Dermis microvascular lymphatic vessel endothelial cell (primary cell): ENCODE results near the gene EEF1AKMT2. TPM values are rescaled to one million over a fixed set of nuclear protein-coding genes. Genes with fewer than 3 reads are reported as not detected.
A peak's percentile ranks its signal among the peaks of the same experiment; 100 is the strongest.
"Not testable (repeated sequence)": the region's sequence is repeated elsewhere in the genome, so short reads cannot be mapped to it uniquely, and the experiment has no call there.

ENCODE experiments used
- DNase-seq, 2 donors: peaks; one replicate each; pipeline versions ENCODE4 v3.0.0 to v3.0.0-alpha.2; 2010; ENCODE audit warnings: low read depth in 2 of 2
- total RNA-seq: library from RNA; depleted of rRNA; stranded (reverse); fragments of >200 nt; gene quantifications from 2 replicates; pipeline ENCODE4 v1.2.1, GENCODE V29; 2014

Gene EEF1AKMT2
- 11.1 and 11.6 TPM in 2 replicates for total RNA-seq

DNA sequence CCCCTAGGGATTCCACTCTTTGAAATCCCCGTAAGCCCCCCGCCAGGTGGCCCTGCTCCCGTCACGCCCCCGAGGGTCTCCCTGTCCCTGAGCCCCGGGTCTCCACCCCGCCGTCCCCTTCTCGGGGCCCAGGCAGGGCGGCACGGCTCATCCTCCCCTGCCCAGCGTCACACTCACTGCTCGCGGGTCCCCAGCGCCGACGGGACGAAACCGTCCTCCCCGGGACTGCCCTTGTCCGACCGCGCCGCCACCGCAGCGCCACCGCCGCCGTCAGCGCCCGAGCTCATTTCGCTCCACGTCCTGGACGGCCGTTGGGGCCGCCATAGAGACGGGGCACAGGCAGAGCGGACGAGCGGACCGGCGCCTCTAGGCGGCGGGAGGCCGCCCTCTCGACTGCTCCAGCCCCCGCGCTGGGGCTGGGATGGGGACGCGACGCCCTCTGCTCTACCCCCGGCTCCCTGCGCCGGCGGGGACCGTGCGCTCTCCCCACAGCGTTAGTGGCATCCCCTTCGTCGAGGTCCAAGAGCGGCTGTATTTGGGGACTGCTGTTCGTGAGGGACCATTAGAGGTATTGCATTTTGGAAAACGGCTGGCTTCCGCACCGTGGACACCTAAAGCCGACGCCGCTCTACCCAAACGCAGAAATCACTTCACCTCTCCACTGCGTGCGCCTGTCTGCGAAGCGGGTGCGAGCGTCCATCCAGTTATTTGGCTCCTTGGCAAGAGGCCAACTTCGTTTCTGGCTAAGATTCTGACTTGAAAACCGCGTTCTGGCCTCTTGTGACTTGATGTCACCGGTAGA, at the start of gene EEF1AKMT2:
TSS of gene EEF1AKMT2 (minus strand) at position 341 of the 802 bp plus-strand sequence. CDS start at position 287, 54 bp downstream.
- DNase-seq = peak; percentile 76 to 92

DNA sequence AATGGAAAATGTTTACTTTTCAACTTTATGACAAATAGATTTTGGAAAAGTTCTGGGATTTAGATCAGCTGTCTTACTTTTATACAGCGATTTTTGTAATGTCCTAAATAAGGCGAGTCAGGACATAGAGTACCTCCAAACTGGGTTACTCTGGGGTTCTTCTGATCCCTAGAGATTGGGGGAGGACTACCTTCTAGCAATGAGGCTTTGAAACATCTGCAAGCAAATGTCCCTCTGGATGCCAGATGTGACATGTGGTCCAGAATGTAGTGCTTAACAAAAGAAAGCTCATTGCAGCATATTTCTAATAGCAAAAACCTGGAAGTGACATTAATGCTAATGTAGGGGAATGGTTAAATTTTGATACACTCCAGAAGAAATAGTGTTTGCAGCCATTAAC, 46.0 kb upstream of the EEF1AKMT2 start:
- DNase-seq = no peak

DNA sequence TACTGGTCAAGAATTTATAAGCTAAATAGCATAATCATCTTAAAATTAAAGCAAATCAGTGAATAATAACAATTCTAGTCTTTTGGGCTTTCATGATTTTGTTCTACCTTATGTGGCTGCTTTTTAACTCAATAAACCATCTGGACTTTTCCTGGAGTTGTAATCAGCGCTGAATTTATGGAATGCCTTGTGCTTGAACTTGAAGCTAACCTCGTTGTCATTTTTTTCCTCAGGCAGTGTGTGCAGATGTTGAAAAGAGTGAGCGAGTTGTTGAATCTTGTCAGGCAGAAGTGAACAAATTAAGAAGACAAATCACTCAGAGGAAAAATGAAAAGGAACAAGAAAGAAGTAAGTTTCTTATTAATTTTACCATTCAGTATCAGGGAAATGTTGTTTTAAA, 39.4 kb upstream of the EEF1AKMT2 start:
- DNase-seq = no peak

DNA sequence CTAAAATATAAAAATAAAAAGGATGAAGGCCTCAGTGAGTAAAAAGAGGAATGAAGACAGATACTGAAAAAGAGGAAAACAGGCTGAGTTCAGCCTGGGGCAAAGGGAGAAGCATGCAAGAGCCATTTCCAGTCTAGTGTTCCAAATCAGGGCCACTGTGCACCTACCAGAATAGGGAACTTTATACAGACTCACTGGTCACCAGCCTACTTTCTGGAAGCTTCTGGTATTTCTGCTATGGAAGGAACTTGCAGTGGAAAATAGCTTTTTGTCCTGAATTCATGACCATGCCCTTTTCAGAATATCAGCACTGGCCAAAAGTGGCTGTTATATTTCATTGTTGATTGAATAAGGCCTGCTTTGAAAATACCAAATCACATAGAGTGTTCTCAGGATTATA, 38.8 kb upstream of the EEF1AKMT2 start:
- no peak for DNase-seq

DNA sequence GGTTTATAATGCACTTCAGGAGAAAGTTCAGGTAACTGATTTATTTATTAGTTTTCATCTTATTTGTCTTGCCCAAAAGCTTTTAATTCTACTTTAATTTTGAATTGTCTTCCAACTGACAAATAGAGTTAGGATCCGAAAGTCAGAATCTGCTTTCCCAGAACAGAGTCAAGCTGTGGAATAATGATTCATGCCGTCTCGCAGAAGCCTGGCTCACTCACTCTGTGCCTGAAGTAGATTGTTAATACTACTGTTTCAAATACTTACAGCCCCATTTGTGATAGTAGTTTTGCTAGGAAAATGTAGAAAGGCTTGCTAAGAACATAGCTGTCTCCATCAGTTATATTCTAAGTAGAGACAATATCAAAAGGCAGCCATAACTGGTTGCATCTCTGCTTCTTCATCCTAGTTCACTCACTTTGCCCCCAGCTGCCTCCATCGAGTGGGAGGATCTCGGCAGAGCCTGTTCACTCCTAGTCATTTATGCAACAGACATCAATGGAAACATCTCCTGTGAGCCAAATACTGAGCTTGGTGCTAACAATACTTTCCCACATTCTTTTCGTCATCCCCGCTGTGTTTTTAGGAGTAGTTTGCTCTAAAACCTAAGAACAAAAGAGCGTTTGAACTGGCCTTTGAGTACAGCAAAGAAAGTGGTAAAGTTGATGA, 37.9 kb upstream of the EEF1AKMT2 start:
- DNase-seq = no peak

DNA sequence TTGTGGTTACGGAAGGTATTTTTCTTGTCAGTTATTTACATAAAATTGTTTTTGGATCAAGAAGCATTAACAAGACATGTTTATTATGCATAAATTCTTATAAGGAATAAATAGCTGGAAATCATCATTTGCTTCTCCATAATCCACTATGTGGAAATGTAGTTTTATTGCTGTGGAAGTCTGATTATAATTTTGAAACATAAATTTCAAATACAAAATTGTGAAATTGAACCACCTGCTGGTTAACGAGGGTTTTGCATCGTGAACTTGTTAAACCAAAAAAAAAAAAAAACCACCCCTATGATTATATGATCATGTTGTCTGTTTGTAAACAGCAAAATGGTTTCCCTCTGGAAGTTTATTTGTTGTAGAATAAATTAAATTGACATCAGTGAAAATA, 35.8 kb upstream of the EEF1AKMT2 start:
- DNase-seq = peak; percentile 32 to 36

DNA sequence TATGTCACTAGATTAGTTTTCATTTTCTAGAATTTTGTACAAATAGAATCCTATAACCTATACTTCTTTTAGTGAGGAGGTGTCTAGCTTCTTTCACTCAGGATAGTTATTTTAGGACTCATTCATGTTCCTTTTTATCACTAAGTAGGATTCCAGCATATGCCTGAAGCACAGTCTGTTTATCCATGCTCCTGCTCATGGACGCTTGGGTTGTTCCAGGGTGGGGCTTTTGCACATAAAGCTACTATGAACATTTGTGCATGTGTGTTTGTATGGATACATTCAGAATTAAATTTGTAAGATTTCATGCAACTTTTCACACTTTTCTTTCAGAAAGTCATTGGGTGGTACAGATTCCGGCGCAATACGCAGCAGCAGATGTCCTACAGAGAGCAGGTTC, 34.6 kb upstream of the EEF1AKMT2 start:
- DNase-seq = no peak

DNA sequence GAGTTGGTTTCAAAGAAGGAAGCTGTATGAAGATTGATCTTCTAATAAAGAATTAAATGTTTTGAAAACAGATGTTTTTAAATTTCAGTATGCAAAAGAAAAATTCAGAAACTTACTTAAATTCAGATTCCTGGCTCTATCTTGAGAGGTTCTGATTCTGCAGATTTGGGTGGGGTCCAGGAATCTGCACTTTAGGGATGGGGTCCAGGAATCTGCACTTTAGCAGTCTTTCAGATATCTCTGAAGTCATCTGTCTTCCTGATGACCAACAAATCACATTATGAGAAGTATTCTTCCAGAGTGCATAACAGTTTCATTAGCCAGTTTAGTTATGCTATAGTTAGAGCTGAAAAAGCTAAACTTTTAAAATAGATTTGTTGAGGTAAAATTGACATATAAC, 34.0 kb upstream of the EEF1AKMT2 start:
- no peak for DNase-seq

DNA sequence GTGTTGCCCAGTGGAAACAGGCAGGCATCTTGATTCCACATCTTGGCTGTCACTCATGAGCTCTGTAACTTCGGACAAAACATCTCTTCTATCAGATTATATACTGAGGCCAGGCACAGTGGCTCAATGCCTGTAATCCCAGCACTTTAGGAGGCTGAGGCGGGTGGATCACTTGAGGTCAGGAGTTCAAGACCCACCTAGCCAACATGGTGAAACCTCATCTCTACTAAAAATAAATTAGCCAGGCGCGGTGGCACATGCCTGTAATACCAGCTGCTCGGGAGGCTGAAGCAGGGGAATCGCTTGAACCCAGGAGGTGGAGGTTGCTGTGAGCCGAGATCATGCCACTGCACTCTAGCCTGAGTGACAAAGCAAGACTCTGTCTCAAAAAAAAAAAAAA, 33.2 kb upstream of the EEF1AKMT2 start:
- DNase-seq = not testable (repeated sequence)

DNA sequence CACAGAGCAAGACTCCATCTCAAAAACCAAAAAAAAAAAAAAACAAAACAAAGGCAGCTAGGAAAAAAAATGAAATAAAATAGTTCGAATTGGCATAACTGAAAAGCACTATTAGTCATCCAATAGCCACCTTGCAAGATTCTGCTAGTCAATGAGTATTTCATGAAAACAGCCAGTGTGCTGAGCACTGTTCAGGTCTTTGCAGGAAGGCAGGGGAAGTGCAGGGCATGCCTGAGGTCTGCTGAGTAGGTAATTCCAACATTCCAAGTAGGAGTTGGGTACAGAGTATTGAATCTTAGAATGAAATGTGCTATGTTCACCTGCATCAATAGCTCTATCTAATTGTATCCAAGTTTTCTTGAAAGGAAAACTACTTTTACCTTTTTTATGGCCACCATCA, 32.8 kb upstream of the EEF1AKMT2 start:
- no peak for DNase-seq

DNA sequence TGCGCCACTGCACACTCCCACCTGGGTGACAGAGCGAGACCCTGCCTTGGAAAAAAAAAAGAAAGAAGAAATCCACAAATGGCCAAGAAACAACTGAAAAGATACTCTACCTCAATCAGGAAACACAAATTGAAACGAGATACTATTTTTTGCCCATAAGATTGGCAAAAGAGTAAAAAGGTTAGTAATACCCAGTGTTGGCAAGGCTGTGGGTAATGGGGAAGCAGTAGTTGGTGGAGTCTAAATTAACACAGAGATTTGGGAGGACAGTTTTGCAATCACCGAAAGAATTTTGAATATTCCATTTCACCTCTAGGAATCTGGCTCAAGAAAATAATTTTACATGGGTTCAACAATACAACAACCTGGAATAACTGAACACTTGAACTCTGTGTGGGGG, 29.8 kb upstream of the EEF1AKMT2 start:
- no peak for DNase-seq

DNA sequence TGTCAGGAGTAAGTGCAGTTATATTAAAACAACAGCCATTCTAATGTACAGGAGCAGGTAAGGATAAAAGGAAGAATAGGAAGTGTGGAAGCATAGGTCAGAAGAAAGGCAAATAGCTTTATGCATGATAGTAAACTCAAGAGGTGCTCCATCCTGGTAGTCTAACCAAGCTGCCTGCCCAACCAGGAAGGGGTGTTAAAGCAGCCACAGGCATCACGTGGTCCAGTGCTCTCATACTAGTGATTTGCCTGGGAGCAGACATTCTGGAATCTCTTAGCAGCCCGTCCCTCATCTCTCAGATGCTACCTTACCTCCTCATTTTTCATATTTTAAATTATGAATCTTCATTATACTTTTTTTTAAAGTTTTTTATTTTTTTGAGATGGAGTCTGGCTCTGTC, 28.4 kb upstream of the EEF1AKMT2 start:
- DNase-seq = no peak

DNA sequence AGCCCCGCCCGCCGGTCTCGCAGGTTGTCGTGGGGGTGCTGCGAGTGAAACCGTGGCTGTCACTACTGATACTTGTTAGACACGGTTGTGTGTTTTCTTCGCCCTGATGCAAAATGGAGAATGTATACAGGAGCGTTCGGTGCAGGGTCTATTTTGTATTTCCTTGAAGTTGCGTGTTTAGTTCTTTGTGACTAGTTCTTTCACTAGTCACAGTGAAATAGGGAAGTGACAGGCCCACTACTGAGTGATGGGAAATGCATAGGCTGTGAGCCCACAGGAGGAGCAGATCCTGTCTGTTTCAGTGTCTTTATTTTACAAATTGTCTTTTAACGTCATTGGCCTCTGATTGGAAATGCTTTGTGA, 10.6 kb upstream of the EEF1AKMT2 start:
- DNase-seq = no peak

DNA sequence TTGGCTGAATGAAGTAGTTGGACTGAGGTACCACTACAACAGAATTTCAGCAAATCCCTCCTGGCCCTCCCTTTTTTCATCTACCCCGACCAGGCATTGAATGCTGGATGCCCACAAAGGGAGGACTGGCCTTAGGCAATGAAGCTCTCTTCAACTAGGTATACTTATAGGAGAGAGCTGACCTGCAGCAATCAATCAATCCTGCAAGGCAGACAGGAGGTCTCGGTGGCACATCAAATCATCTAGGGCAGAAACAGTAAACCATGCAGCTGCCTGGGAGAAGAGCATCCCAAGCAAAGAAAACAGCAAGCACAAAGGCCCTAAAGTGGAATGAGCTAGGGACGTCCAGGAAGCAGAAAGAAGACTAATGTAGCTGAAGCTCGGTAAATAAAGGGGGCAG, 7.5 kb upstream of the EEF1AKMT2 start:
- DNase-seq = no peak

DNA sequence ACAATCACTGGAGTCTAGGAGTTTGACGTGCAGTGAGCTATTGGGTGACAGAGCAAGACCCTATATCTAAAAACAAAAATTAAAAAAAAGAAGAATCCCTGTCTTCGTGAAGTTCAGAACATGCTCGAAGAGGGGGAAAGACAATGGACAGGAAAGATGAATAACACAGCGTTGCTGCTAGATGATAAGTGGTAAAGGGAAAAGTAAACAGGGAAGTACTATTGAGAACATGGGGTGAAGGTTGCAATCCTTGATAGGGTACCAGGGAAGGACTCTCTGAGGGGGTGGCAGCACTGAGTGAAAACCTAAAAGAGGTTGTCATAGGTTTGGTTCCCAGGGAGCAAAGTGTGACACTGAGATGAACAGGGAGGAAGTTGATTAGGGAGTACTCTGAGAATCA, 7.1 kb upstream of the EEF1AKMT2 start:
- DNase-seq = no peak

DNA sequence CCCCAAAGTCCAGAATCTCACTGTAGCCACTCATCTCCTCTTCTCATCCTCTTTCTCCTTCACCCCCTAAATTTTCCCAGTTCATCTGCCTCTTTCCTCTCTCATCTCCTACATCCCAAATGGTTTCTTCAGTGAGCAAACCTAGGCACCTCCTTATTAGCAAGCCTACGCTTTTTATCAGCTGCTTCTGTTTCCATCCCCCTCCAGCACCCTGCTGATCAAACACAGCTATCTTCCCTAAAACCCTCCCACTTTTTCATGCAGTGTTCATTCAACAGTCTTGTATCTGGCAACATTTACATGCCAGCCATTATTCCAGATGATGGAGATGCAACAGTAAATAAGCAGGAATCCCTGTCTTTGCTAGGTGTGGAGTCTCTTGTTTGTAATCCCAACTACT, 6.7 kb upstream of the EEF1AKMT2 start:
- DNase-seq = no peak

DNA sequence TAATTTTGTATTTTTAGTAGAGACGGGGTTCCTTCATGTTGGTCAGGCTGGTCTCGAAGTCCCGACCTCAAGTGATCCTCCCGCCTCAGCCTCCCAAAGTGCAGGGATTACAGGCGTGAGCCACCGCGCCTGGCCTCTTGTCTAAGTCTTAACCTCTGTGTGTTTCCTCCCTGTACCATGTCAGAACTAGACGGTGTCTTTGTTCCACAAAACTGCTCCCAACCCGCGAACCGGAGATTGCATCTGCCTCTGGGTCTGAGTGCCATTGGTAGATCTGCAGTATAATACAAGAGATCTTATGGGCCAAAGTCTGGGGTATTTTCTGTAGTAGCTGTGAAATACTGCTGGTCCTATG, 1.3 kb upstream of the EEF1AKMT2 start:
- no peak for DNase-seq

DNA sequence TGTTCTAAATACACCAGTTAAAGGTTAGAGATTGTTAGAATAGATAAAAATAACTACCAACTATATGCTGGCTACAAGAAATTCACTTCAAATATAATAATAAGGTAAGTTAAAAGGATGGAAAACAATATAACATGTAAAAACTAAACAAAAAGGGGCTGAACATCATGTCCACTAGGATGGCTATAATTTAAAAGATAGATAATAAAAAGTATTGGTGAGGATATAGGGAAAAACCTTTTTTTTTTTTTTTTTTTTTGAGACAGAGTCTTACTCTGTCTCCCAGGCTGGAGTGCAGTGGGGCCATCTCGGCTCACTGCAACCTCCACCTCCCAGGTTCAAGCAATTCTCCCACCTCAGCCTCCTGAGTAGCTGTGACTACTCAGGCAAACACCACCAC, 8.8 kb downstream of the EEF1AKMT2 start:
- not testable (repeated sequence) for DNase-seq

DNA sequence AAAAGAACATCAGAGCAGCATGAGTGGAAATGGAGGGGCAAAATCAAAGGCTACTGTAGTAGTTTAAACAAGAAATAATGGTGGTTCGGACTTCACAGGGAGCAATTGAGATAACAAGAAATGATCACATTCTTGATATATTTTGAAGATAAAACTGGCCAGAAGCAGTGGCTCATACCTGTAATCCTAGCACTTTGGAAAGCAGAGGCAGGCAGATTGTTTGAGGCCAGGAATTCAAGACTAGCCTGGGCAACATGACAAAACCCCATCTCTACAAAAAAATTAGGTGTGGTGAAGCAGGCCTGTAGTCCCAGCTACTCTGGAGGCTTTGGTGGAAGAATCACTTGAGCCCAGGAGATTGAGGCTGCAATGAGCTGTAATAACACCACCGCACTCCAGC, 22.9 kb downstream of the EEF1AKMT2 start:
- DNase-seq = no peak

DNA sequence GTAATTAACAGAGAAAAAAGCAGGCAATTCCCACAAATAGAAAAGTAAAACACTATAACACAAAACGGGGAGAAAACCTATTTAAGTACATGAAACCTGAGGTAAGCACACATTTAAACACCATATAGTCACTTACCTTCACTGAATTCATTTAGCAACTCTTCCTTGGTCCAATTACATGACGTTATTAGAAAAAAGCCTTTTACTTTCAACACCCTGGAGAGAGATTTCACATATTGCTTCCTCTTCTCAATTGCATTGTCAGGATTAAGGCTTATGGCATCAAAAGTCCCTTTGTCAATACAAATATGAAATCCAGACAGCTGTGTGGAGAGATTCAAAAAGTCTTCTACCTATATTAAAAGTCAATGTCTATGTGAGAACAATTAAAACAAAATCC, 26.4 kb downstream of the EEF1AKMT2 start:
- DNase-seq = no peak

DNA sequence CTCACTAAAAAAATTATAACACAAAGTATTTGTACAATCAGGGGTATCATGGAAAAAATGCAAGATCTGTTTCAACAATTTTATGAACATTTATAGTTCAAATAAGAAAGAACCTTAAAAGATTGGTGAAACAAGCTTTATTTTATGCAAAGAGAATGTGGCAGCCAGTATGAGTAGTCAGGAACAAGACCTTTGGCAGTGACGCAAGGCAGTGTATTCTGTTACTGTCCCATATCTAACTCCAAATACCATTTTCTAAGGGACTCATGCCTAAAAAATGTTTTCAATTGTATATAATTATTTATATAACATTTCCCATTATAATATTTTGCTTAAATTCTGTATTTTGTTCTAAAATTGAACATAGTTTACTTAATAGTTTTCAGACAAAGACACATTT, 28.4 kb downstream of the EEF1AKMT2 start:
- DNase-seq = no peak

DNA sequence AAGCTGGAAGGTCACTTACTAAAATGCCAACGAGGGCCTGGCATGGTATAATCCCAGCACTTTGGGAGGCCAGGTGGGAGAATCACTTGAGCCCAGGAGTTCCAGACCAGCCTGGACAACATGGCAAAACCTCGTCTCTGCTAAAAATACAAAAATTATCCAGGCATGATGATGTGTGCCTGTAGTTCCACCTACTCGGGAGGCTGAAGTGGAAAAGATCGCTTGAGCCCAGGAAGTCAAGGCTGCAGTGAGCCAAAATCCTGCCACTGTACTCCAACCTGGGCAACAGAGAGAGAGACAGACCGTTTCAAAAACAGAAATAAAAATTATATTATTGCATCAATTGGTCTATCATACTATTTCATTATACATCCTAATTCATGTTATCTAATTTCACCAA, 29.4 kb downstream of the EEF1AKMT2 start:
- no peak for DNase-seq

DNA sequence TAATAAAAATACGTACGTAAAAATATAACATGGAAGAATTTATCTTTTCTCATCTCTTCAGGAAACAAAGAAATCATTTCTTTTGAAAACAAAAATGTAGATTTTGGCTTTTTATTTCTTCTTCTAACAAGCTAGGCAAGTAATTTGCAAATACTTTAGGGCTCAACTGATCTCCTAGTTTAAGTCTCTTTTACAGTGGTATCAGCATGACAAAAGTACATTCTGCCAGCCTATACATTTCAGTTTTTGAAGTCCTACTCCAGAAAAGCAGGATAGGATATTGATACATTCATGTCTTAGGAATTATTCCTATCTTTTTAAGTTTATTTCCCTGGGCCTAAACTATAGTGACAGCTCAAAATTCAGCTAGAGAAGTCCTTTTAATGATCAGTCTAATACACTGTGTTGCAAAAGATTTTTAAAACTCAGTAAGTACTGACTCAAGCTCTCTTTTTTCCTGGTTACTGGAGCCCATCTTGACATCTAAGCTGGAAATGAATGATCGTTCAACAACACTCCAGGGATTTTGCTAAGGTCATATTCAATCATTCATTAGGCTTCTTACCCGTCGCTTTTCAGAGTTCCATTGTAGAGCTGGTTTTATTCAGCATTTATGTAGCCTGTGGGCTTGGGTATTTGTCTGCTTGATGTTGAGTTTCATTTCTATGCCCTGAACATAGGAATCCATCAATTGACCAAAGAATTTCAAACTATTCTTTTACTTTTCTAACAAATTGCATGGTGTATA, 35.4 kb downstream of the EEF1AKMT2 start:
- no peak for DNase-seq
